SHP77 treated with DMSO at 0.1 percent for 48 hours (cell line): Measurements from ENCODE around the gene C5orf15.
"Not testable (repeated sequence)": the region's sequence is repeated elsewhere in the genome, so short reads cannot be mapped to it uniquely, and the experiment has no call there.

Experiments
- DNase-seq: peaks from one replicate; lab custom pipeline; 2025; lab: John Stamatoyannopoulos, UW

The C5orf15 gene

GRCh38 chr5:133963493-133964128 is 4.8 kb downstream of the C5orf15 start:
- DNase-seq = no peak

DNA sequence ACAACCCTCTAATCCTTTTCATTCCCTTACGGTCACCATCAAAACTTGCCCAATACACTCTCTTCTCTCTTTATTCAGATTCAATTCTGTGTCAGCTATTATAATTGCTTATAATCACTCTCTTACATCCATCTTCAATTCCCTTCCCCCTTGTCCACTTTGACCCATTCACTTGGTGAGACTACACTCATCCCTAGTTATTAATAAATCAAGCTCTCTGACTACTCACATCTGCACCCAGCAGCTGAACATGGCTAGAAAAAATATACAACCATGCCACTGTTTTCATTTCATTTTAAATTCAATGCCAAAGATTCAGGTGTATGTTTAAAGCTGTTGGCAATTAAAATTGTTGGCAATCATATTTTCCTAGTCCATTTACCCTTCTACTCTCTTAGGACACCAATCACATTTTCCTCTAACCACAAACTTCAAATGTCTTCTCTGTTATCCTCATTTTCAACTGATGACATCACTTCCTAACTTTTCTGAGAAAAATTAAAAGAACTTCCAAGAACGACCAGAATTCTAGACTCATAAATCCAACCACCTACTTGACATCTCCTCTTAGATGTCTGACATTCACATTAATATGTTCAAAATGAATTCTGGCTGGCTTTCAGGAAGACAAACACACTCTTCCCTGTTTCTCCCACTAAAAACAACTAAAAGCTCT is 5.5 kb downstream of the C5orf15 start:
- no peak for DNase-seq

- DNase-seq = no peak
Measured at GRCh38 chr5:133962131-133962530, 6.3 kb downstream of the C5orf15 start.

DNA sequence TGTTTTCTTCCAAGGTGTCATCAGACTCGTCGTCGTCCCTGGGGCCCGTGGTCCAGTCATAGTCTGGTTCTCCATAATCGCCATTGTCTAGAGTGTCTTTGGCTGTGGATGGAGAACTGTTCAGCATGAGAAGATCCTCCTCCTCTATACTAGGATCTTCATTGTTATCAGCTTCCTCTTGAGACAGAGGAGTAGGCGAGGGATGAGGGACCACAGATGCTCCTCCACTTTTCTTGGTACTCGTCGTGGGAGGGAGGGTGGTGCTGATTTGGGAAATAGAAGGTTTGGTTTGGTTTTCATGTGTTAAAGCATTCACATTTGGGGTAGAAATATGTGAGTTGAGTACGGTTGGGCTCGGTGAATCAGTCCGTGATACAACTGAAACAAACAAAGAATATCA is 8.8 kb downstream of the C5orf15 start:
- no peak for DNase-seq

- no peak for DNase-seq
Measured at GRCh38 chr5:133957591-133957990, 10.8 kb downstream of the C5orf15 start.

DNA sequence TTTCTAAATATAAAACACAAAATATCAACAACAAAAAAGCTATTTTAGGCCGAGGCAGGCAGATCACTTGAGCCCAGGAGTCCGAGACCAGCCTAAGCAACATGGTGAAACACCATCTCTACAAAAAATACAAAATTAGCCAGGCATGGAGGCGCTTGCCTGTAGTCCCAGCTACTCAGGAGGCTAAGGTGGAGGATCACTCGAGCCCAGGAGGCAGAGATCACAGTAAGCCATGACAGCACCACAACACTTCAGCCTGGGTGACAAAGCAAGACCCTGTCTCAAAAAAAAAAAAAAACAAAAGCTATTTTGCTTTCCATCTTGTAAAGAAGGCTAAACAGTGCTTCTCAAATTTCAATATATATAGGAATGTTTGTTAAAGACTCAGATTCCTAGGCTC is 11.3 kb downstream of the C5orf15 start:
- DNase-seq = no peak

GRCh38 chr5:133956196-133956595 is 12.2 kb downstream of the C5orf15 start:
- not testable (repeated sequence) for DNase-seq

DNA sequence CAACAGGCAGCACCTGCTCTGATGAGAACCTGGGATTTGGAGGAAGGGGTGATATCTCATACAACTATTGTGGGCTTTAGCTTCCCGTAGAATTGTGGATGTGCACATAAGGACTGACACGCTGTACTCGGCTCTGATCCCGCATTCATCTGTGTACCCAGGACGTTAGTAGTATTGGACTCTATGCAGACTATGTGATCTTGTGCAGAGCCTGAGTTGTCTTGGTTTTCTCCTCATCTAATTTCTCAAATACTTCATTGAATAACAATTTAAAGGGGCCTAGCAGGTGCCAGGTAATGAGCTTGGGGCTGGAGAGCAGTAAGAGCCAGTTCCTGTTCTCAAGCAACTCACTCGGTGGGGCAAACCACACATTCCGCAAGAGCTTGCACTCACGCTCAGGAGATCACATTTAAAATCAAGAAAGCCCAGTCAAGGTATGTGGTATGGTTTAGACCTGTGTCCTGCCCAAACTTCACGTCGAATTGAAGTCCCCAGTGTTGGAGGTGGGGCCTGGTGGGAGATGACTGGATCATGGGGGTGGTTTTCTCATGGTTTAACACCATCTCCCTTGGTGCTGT is 14.8 kb downstream of the C5orf15 start:
- no peak for DNase-seq

DNA sequence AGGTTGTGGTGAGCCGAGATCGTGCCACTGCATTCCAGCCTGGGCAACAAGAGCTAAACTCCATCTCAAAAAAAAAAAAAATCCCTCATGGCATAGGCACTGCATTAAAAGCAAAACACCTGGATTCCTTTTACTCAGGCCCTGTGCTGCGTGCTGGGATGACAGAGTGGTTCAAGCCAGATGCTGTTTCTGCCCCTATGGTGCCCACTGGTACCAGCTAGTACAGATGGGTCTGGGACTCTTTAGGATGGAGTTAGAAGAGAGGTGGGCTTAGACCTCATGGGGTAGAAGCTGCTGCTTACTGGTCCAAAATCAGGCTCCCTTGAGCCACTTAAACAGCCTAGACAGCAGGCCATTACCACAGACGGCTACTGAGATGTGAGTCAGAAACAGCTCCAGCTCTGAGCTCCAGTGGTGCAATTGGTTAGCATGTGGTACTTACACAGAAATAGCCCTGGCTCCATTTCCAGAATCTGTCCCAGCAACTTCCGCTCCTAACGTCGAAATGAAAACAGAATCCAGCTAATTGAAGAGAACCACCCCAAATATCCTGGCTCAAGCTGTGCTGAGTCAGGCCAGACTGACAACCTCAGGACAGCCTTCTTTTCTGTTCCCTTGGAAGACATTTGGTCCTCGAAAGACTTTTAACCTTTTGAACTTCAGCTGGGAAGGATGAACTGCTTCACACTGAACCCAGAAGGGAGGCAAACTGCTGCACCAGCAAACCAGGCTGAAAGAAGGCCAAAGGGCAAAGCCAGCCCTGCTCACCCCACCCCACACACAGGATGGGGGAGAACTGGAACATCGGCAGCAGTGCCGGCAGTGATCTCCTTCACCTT is 15.5 kb downstream of the C5orf15 start:
- DNase-seq = no peak

GRCh38 chr5:133950821-133951612 is 17.4 kb downstream of the C5orf15 start:
- DNase-seq = no peak

GRCh38 chr5:133948721-133949120 is 19.7 kb downstream of the C5orf15 start:
- no peak for DNase-seq

GRCh38 chr5:133947431-133947841 is 21.0 kb downstream of the C5orf15 start:
- DNase-seq = no peak

- DNase-seq = no peak
Measured at GRCh38 chr5:133945568-133945967, 22.9 kb downstream of the C5orf15 start.

DNA sequence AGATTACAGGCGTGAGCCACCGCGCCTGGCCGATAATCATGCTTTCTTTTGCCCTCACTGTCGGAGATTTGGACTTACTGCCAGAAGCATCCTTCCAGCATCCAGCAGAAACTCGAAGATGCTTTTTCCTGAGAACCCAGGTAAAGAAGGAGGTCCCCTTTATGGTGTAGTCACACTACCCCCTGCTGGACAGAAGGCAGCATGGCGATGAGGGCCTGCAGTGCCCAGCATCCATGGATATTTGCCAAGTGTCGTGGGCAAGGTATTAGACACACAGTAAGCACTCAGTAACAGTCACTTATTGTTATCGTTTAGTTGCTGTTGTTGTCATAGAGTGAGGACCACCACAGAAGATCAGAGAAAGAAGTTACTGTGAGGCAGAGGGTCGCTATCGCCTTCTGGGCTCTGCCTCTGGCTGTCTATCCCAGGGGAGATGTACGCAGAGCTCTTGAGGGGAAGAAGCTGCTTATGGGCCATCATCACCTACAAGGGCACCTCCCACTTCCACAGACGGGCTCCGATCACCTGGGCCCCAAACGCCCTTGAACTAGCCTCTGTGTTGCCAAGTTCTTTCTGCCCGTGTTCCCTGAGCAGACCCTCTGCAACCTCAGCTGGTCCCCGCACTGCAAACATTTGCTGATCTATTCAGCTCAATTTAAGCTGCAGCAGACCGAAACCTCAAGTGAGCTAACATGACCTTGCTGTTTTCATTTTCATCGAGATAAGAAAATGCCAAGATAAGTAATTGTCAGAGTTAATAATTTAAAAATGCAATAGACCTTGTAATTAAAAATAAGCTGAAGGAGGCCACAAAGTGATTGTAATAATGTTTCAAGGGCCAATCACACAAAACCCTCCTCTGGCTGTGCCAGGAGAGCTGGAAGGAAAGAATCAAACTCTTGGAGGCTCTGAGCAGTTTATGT is 23.9 kb downstream of the C5orf15 start:
- peak; percentile 23 for DNase-seq

DNA sequence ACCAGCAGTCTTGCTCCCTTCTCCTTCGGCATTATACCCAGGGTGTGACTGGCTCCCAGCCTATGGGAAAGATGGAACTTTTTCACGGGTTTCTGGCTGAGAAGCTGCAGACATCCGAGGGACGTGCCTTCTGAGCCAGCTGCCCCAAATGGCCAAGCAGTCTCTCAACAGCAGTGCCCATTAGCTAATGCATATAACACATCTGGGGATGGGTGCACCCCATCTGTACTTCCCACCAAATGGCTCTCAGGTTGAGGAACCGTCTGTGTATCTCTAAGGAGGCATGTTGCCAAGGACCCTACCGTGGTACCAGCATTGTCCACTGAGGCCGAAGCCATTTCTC is 25.0 kb downstream of the C5orf15 start:
- DNase-seq = no peak

DNA sequence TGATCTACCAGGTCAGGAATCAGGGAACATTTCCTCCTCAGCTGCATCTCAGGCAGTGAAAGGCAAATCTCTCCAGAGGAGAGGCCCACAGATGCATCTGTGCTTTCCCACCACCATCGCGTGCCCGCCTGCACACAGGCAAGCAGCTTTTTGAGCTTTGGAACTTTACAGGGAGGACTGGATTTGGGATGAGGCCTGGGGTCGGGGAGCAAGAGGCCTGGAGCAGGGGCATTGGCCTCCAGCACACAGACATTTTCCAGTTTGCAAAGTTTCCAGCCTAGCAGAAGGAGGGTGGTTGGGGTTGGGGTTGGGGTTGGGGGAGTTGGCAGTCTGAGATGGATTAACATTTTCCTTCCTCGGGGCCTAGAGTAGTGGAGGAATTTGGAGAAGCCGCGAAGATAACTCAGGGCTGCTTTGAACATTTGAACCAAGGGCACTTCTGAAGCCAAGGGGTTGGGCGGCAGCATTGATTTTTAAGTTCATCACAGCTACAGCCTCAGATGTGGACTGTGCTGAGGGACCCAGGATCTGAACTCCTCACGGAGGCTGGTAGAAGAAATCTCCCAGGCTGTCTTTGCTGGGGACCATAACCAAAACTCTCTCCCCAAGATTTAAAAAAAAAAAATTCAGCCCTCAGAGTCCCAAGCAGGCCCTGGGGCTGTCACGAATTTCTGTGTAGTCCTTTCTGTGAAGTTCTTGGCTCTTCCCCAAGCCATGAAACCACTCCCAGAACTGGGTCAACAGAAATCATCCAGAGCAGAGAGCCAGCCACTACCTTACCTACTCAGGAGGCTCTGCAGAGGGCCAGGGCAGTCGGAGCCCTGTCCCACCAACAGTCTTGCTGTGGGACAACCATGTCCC is 25.6 kb downstream of the C5orf15 start:
- DNase-seq = no peak

DNA sequence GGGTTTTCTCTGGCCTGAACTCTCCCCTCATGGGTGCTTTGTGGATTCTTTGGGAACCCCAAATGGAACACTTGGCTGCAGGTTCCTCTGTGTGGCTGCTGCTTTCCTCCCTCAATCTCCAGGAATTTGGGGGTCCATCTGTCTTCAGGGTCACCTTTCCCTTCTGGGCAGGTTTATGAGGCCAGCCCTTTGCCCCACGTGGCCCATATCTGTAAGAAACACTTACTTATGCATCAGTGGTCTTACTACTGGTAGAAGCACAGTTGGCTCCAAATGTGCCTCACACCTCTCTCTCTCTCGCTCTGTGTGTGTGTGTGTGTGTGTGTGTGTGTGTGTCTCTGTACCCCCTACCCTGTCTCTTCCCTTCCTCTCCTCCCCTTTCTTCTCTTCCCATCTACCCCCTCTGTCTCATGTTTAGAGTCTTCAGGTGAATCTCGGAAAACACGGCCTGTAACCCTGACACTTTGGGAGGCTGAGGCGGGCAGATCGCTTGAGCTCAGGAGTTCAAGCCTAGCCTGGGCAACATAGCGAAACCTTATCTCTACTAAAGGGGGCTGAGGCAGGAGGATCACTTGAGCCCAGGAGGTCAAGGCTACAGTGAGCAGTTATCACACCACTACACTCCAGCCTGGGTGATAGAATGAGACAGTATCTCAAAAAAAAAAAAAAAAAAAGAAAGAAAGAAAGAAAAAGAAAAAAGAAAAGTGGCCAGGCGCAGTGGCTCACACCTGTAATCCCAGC is 26.8 kb downstream of the C5orf15 start:
- no peak for DNase-seq

DNA sequence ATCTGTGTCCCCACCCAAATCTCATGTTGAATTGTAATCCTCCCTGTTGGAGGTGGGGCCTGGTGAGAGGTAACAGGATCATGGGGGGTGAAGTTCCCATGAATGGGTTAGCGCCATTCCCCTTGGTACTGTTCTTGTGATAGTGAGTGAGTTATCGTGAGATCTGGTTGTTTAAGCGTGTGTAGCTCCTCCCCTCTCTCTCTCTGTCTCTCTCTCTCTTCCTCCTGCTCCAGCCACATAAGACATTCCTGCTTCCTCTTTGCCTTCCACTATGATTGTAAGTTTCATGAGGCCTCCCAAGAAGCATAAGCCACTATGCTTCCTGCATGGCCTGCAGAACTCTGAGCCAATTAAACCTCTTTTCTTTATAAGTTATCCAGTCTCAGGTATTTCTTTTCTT is 28.8 kb downstream of the C5orf15 start:
- DNase-seq = no peak

DNA sequence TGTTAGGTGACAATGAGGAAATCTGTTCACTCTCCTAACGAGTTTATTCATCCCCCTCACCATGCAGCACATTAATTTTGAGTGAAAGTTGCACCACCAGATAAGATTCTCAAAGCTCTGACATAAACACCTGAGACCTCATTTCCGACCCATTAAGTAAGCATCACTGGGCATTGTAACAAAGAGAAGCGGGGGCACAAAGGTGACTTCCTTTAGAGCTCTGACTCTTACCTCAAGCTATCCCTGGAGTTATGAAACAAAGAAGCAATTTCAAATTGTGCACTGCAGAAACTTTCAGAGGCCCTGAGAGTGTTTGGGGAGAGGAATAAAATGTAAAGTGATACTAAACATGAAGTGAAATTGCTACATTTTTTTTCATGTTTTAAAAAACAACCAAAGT is 29.5 kb downstream of the C5orf15 start:
- DNase-seq = no peak
